H1 (cell line): ENCODE data around the gene ATG16L1. TPM values are rescaled to one million over a fixed set of nuclear protein-coding genes. Genes with fewer than 3 reads are reported as not detected.

Source experiments
- CTCF ChIA-PET: fragments of 300-600 bp; sonication (Branson Sonifier 250); formaldehyde crosslinking; loops from one replicate; lab custom pipeline; 2021; ENCODE audit not compliant: partially characterized antibody; lab: Charles Lee
- POLR2A ChIA-PET: fragments of 300-600 bp; sonication (Branson Sonifier 250); formaldehyde crosslinking; loops from one replicate; lab custom pipeline; 2021; ENCODE audit warnings: inconsistent platforms; ENCODE audit not compliant: partially characterized antibody; lab: Charles Lee
- DNase-seq, 2 experiments: peaks; one replicate each; pipeline versions ENCODE4 v3.0.0 to v3.0.0-alpha.2; 2010 to 2022; ENCODE audit warnings: low spot score in 2 of 2, low read depth in 1 of 2, mixed read lengths in 1 of 2
- FAIRE-seq: peaks from 2 replicates; lab custom pipeline; 2011; peaks lifted over from hg19 to GRCh38; lab: Jason Lieb, UNC
- H2AFZ ChIP-seq: 2 replicates; pipeline ENCODE4 v1.8.1; 2012; ENCODE audit warnings: low read length, inconsistent platforms
- H2AK5ac ChIP-seq: 2 replicates; pipeline ENCODE4 v1.6.1; 2013; ENCODE audit warnings: low read depth, low read length
- H2BK120ac ChIP-seq: replicated peaks from 2 replicates; pipeline ENCODE3; 2013; ENCODE audit warnings: low read depth, low read length, inconsistent platforms
- H2BK12ac ChIP-seq: 2 replicates; pipeline ENCODE4 v1.6.1; 2013; ENCODE audit warnings: low read depth, low read length
- H2BK15ac ChIP-seq: 2 replicates; pipeline ENCODE4 v1.6.1; 2013; ENCODE audit warnings: low read length
- H2BK20ac ChIP-seq: 2 replicates; pipeline ENCODE4 v1.6.1; 2013; ENCODE audit warnings: low read length
- H2BK5ac ChIP-seq: 2 replicates; pipeline ENCODE4 v1.6.1; 2013; ENCODE audit warnings: low read depth, low read length
- H3K14ac ChIP-seq: 2 replicates; pipeline ENCODE4 v1.6.1; 2013; ENCODE audit warnings: inconsistent platforms; ENCODE audit not compliant: insufficient read length
- H3K18ac ChIP-seq: 2 replicates; pipeline ENCODE4 v1.6.1; 2013; ENCODE audit warnings: low read length; ENCODE audit errors: extremely low read depth
- H3K23ac ChIP-seq: 2 replicates; pipeline ENCODE4 v1.6.1; 2013; ENCODE audit warnings: inconsistent platforms; ENCODE audit not compliant: insufficient read length
- H3K23me2 ChIP-seq: 2 replicates; pipeline ENCODE4 v1.6.1; 2013; ENCODE audit warnings: low read depth, low read length
- H3K27ac ChIP-seq: 2 replicates; pipeline ENCODE4 v1.6.1; 2011; ENCODE audit warnings: low read depth, low read length, inconsistent platforms
- H3K27me3 ChIP-seq, 4 experiments: replicated peaks in 1 of 4; 1 replicate in 1 of 4; 2 replicates in 3 of 4; pipeline versions ENCODE4 v1.6.1 to v1.8.1; 2011 to 2013; ENCODE audit warnings: low read length in 3 of 4, mild to moderate bottlenecking in 3 of 4, inconsistent platforms in 2 of 4, mixed read lengths in 2 of 4, moderate library complexity in 1 of 4; ENCODE audit not compliant: control insufficient read depth in 3 of 4, insufficient read depth in 3 of 4; ENCODE audit errors: extremely low read depth in 1 of 4
- H3K36me3 ChIP-seq, 4 experiments: 2 replicates each; pipeline versions ENCODE4 v1.6.1 to v1.8.1; 2011 to 2013; ENCODE audit warnings: mild to moderate bottlenecking in 4 of 4, low read length in 3 of 4, moderate library complexity in 2 of 4, control low read depth in 1 of 4, inconsistent platforms in 1 of 4; ENCODE audit not compliant: insufficient read depth in 4 of 4, control insufficient read depth in 2 of 4
- H3K4ac ChIP-seq: replicated peaks from 2 replicates; pipeline ENCODE3; 2013; ENCODE audit warnings: low read length, low read depth, mixed read lengths, inconsistent platforms; ENCODE audit not compliant: insufficient read length
- H3K4me1 ChIP-seq, 4 experiments: replicated peaks in 1 of 4; 1 replicate in 1 of 4; 2 replicates in 3 of 4; pipeline versions ENCODE4 v1.6.1 to v1.8.1; 2011 to 2013; ENCODE audit warnings: low read length in 3 of 4, inconsistent platforms in 2 of 4, mixed read lengths in 1 of 4; ENCODE audit not compliant: insufficient read depth in 4 of 4, control insufficient read depth in 3 of 4
- H3K4me2 ChIP-seq, 2 experiments: 2 replicates each; pipeline versions ENCODE4 v1.6.1 to v1.8.1; 2011 to 2013; ENCODE audit warnings: low read depth in 2 of 2, low read length in 2 of 2, control low read depth in 1 of 2, inconsistent platforms in 1 of 2, mild to moderate bottlenecking in 1 of 2; ENCODE audit not compliant: insufficient read depth in 1 of 2
- H3K4me3 ChIP-seq, 4 experiments: fragments of 200-600, 300-600 bp in 1 of 4; sonication (generic), shearing (Covaris generic), sonication (Bioruptor Twin) in 1 of 4; 2 replicates each; pipeline versions ENCODE4 v1.5.1 to v1.8.1; 2011 to 2016; ENCODE audit warnings: low read length in 4 of 4, low read depth in 3 of 4, control low read depth in 2 of 4, inconsistent platforms in 2 of 4, mild to moderate bottlenecking in 2 of 4, mixed read lengths in 1 of 4, moderate library complexity in 1 of 4; ENCODE audit not compliant: insufficient read depth in 2 of 4; ENCODE audit errors: extremely low read depth in 1 of 4
- H3K56ac ChIP-seq: replicated peaks from 2 replicates; pipeline ENCODE3; 2013; ENCODE audit warnings: low read depth, mild to moderate bottlenecking, mixed read lengths, low read length, inconsistent platforms; ENCODE audit not compliant: insufficient read length
- H3K79me1 ChIP-seq: 2 replicates; pipeline ENCODE4 v1.6.1; 2013; ENCODE audit warnings: low read depth, low read length, control low read depth
- H3K79me2 ChIP-seq, 2 experiments: 2 replicates each; pipeline versions ENCODE4 v1.6.1 to v1.8.1; 2012 to 2013; ENCODE audit warnings: low read length in 2 of 2, mild to moderate bottlenecking in 2 of 2, inconsistent platforms in 1 of 2; ENCODE audit not compliant: insufficient read depth in 2 of 2, control insufficient read depth in 1 of 2
- H3K9ac ChIP-seq, 4 experiments: replicated peaks in 1 of 4; 1 replicate in 1 of 4; 2 replicates in 3 of 4; pipeline versions ENCODE4 v1.6.1 to v1.8.1; 2011 to 2013; ENCODE audit warnings: low read depth in 3 of 4, low read length in 3 of 4, control low read depth in 2 of 4, mild to moderate bottlenecking in 2 of 4, moderate library complexity in 2 of 4, inconsistent platforms in 1 of 4; ENCODE audit errors: extremely low read depth in 1 of 4
- H3K9me3 ChIP-seq, 2 experiments: 2 replicates each; pipeline versions ENCODE4 v1.6.1 to v1.8.1; 2012 to 2013; ENCODE audit warnings: mild to moderate bottlenecking in 2 of 2, moderate library complexity in 2 of 2, control low read depth in 1 of 2, inconsistent platforms in 1 of 2, low read depth in 1 of 2, low read length in 1 of 2, mixed read lengths in 1 of 2; ENCODE audit not compliant: insufficient read depth in 2 of 2
- H4K20me1 ChIP-seq, 2 experiments: replicated peaks in 1 of 2; 2 replicates each; pipeline versions ENCODE3 to v1.8.1; 2011 to 2013; ENCODE audit warnings: inconsistent platforms in 2 of 2, low read length in 2 of 2, mild to moderate bottlenecking in 1 of 2; ENCODE audit not compliant: insufficient read depth in 2 of 2, control insufficient read depth in 1 of 2
- H4K5ac ChIP-seq: 2 replicates; pipeline ENCODE4 v1.6.1; 2013; ENCODE audit warnings: low read length, low read depth, mixed read lengths, inconsistent platforms; ENCODE audit not compliant: insufficient read length
- H4K8ac ChIP-seq: 2 replicates; pipeline ENCODE4 v1.8.0; 2013; ENCODE audit warnings: mild to moderate bottlenecking, moderate library complexity, low read length, inconsistent platforms; ENCODE audit not compliant: insufficient read depth; ENCODE audit errors: extremely low read depth
- H4K91ac ChIP-seq: replicated peaks from 2 replicates; pipeline ENCODE3; 2013; ENCODE audit warnings: low read length, mixed read lengths, inconsistent platforms; ENCODE audit not compliant: insufficient read length
- HDAC2 ChIP-seq, 2 experiments: fragments of 300-600 bp in 1 of 2; sonication (generic) in 1 of 2; IDR thresholded peaks; 2 replicates each; pipeline ENCODE4 v1.6.1; 2011 to 2012; ENCODE audit warnings: low read depth in 2 of 2, low read length in 2 of 2, mild to moderate bottlenecking in 2 of 2, moderate library complexity in 2 of 2, borderline replicate concordance in 1 of 2, inconsistent platforms in 1 of 2
- TBP ChIP-seq: IDR thresholded peaks from 2 replicates; pipeline ENCODE4 v1.6.1; 2011; ENCODE audit warnings: low read depth, low read length, improper control_type of control experiment
- WGBS, 2 experiments: shearing (Covaris generic) in 1 of 2; methylation state at CpG; one replicate each; pipeline versions ENCODE4 v1.1.6 to v1.1.7; 2013 to 2015; ENCODE audit warnings: low lambda C conversion rate in 2 of 2, mixed read lengths in 2 of 2, inconsistent platforms in 1 of 2, low coverage in 1 of 2, missing lambda C conversion rate in 1 of 2; ENCODE audit not compliant: insufficient replicate concordance in 2 of 2, insufficient coverage in 1 of 2, insufficient read length in 1 of 2; ENCODE audit errors: extremely low coverage in 1 of 2, missing lambda C conversion rate in 1 of 2; 5-methylcytosine and 5-hydroxymethylcytosine counted together
- polyA plus RNA-seq, 7 experiments: library from polyadenylated mRNA; depleted of rRNA in 3 of 7; stranded (reverse) in 5 of 7; unstranded in 2 of 7; fragments of >200 nt in 5 of 7; fragments of 200-250 nt in 2 of 7; gene quantifications; 1 replicate in 5 of 7; 2 replicates in 1 of 7; 4 replicates in 1 of 7; pipeline versions ENCODE4 v1.2.1 to v1.2.3, GENCODE V29; 2011 to 2013; ENCODE audit warnings: missing spikeins in 2 of 7, mixed read lengths in 2 of 7
- total RNA-seq: library from RNA; stranded (reverse); fragmentation: NEBNext Ultra II Directional; extraction: Animal tissue kit (Norgen Biotek cat#: 25700); gene quantifications from 2 replicates; pipeline ENCODE4 v1.2.1, GENCODE V29; 2021

ATG16L1 gene
- total and polyA plus RNA-seq, 2 of the 8 experiments (the other 6 are each of a cell fraction or from before 2014, with no cell fraction given) = 18.3 to 31.0 TPM

DNA sequence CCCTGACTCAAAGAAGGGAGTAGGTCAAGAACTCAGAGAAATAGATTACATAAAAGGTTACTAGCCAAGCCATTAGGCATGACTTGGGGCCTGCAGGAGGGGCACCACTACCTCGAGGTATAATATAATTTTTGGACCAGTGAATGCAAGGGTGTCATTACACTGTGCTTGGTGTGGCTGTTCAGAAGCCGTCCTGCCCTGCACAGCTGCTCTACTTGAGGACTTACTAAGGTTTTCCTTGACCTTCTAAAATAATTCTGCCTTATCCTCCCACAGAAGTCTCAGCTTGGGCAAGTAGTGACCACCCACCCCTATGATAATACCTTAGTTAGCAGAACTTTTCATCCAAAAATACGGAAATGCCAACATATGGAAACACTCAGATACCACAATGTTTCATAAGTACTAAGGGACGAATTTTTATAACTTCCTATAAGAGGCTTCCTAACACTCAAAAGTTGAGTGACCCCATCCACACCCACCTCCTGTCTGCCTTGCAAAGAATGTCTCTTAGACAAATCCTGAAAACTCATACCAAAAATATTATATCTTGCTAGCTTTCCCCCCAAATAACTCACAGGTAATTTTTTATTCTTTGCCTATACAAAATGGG, 17.7 kb upstream of the ATG16L1 start:
- no peak overlapping the region for H3K9ac ChIP-seq
- TF ChIP-seq HDAC2 (IDR thresholded peaks at IDR 0.05; ENCODE audit: borderline replicate concordance in 1 of 2, low read depth in 2 of 2, low read length in 2 of 2) (no peak), TBP (no peak)
- CTCF ChIA-PET = interaction anchor here (1.1 to 3.7 kb wide), 5 partner anchors 10 to 134 kb away, joined by 3 to 13 read pairs (median 4); no protein-coding TSS in a partner anchor
- no peak for FAIRE-seq
- WGBS, 2 experiments = 82% methylated on average over 4 of the region's 4 CpGs; no CpG with 5 or more reads in 1 of the 2 experiments
- H3K56ac ChIP-seq = no peak overlapping the region
- no peak overlapping the region for H2BK5ac ChIP-seq
- no peak overlapping the region for H2AFZ ChIP-seq
- H3K23ac ChIP-seq = no peak overlapping the region
- H3K4me3 ChIP-seq = no peak overlapping the region
- POLR2A ChIA-PET = no interaction called here
- H3K18ac ChIP-seq = no peak overlapping the region
- H3K4me2 ChIP-seq = no peak overlapping the region
- no peak overlapping the region for H3K4ac ChIP-seq
- H4K8ac ChIP-seq = no peak overlapping the region
- H3K23me2 ChIP-seq = no peaks in the 10 kb centered on the region
- H2BK15ac ChIP-seq = no peak overlapping the region
- no peak overlapping the region for H2BK12ac ChIP-seq
- H3K79me2 ChIP-seq = no peaks in the 10 kb centered on the region
- no peak overlapping the region for H2AK5ac ChIP-seq
- H2BK20ac ChIP-seq = no peak overlapping the region
- H3K27ac ChIP-seq = no peak overlapping the region
- H3K36me3 ChIP-seq = no peaks in the 10 kb centered on the region
- no peaks in the 10 kb centered on the region for H3K9me3 ChIP-seq
- no peaks in the 10 kb centered on the region for H3K79me1 ChIP-seq
- no peak for DNase-seq
- H4K20me1 ChIP-seq = no peaks in the 10 kb centered on the region
- no peaks in the 10 kb centered on the region for H3K27me3 ChIP-seq
- H3K4me1 ChIP-seq = no peaks in the 10 kb centered on the region; a peak in 1 of 7 replicates
- no peak overlapping the region for H2BK120ac ChIP-seq
- H3K14ac ChIP-seq = no peak overlapping the region
- no peak overlapping the region for H4K91ac ChIP-seq
- H4K5ac ChIP-seq = no peak overlapping the region
